H9 (cell line): Measurements from ENCODE around the gene HOXB6. TPM values are rescaled to one million over a fixed set of nuclear protein-coding genes. Genes with fewer than 3 reads are reported as not detected.

Source experiments
- DNase-seq: peaks from one replicate; pipeline ENCODE4 v3.0.0-alpha.2; 2017
- H2AFZ ChIP-seq: one replicate; pipeline ENCODE4 v1.6.1; 2013; ENCODE audit warnings: mild to moderate bottlenecking, low read length, control low read depth, moderate library complexity
- H2AK5ac ChIP-seq: 2 replicates; pipeline ENCODE4 v1.6.1; 2013; ENCODE audit warnings: low read length, control low read depth, mixed read lengths; ENCODE audit not compliant: insufficient read length
- H2BK120ac ChIP-seq: one replicate; pipeline ENCODE4 v1.6.1; 2013; ENCODE audit warnings: low read depth, mild to moderate bottlenecking, low read length, control low read depth, inconsistent platforms; ENCODE audit not compliant: poor library complexity, severe bottlenecking
- H2BK12ac ChIP-seq: 2 replicates; pipeline ENCODE4 v1.6.1; 2013; ENCODE audit warnings: low read length, control low read depth, mixed read lengths, low read depth; ENCODE audit not compliant: insufficient read length
- H2BK15ac ChIP-seq: 2 replicates; pipeline ENCODE4 v1.6.1; 2013; ENCODE audit warnings: low read depth, low read length, control low read depth
- H2BK20ac ChIP-seq: one replicate; pipeline ENCODE4 v1.6.1; 2013; ENCODE audit warnings: low read depth, mild to moderate bottlenecking, low read length, control low read depth, inconsistent platforms; ENCODE audit not compliant: poor library complexity, severe bottlenecking
- H2BK5ac ChIP-seq: 2 replicates; pipeline ENCODE4 v1.6.1; 2013; ENCODE audit warnings: low read length, control low read depth, mixed read lengths; ENCODE audit not compliant: insufficient read length
- H3K14ac ChIP-seq: 2 replicates; pipeline ENCODE4 v1.6.1; 2013; ENCODE audit warnings: low read length, control low read depth; ENCODE audit not compliant: insufficient read depth
- H3K18ac ChIP-seq: 2 replicates; pipeline ENCODE4 v1.6.1; 2013; ENCODE audit warnings: low read depth, mild to moderate bottlenecking, mixed read lengths, low read length, control low read depth; ENCODE audit not compliant: insufficient read length
- H3K23ac ChIP-seq: 2 replicates; pipeline ENCODE4 v1.6.1; 2013; ENCODE audit warnings: low read length, control low read depth, mixed read lengths, low read depth; ENCODE audit not compliant: insufficient read length
- H3K23me2 ChIP-seq: 2 replicates; pipeline ENCODE4 v1.6.1; 2013; ENCODE audit warnings: low read depth, mild to moderate bottlenecking, mixed read lengths, low read length, control low read depth; ENCODE audit not compliant: insufficient read length, poor library complexity, severe bottlenecking
- H3K27ac ChIP-seq: 2 replicates; pipeline ENCODE4 v1.5.1; 2013; ENCODE audit warnings: low read length, control low read depth, mixed read lengths, low read depth; ENCODE audit not compliant: insufficient read length
- H3K27me3 ChIP-seq: 2 replicates; pipeline ENCODE4 v1.6.1; 2013; ENCODE audit warnings: low read length, control low read depth, inconsistent platforms; ENCODE audit not compliant: insufficient read depth
- H3K4ac ChIP-seq: 2 replicates; pipeline ENCODE4 v1.6.1; 2013; ENCODE audit warnings: low read depth, mild to moderate bottlenecking, control low read depth, inconsistent platforms, low read length, moderate library complexity
- H3K4me1 ChIP-seq: 2 replicates; pipeline ENCODE4 v1.6.1; 2013; ENCODE audit warnings: low read length, control low read depth, inconsistent platforms; ENCODE audit not compliant: insufficient read depth
- H3K4me2 ChIP-seq: 2 replicates; pipeline ENCODE4 v1.6.1; 2013; ENCODE audit warnings: low read length, control low read depth, mixed read lengths; ENCODE audit not compliant: insufficient read length, insufficient read depth
- H3K56ac ChIP-seq: 2 replicates; pipeline ENCODE4 v1.6.1; 2013; ENCODE audit warnings: low read depth, mild to moderate bottlenecking, mixed read lengths, low read length, control low read depth; ENCODE audit not compliant: insufficient read length
- H3K79me1 ChIP-seq: 2 replicates; pipeline ENCODE4 v1.6.1; 2013; ENCODE audit warnings: low read depth, mild to moderate bottlenecking, moderate library complexity, low read length, control low read depth, inconsistent platforms; ENCODE audit not compliant: insufficient read depth, poor library complexity, severe bottlenecking
- H3K79me2 ChIP-seq: 2 replicates; pipeline ENCODE4 v1.6.1; 2013; ENCODE audit warnings: low read length, control low read depth, inconsistent platforms; ENCODE audit not compliant: insufficient read depth
- H3K9ac ChIP-seq: 2 replicates; pipeline ENCODE4 v1.6.1; 2013; ENCODE audit warnings: low read length, control low read depth, mixed read lengths; ENCODE audit not compliant: insufficient read length; ENCODE audit errors: extremely low read depth
- H3K9me3 ChIP-seq: one replicate; pipeline ENCODE4 v1.6.1; 2013; ENCODE audit warnings: low read depth, low read length, inconsistent platforms; ENCODE audit not compliant: control insufficient read depth
- H3T11ph ChIP-seq: one replicate; pipeline ENCODE4 v1.6.1; 2013; ENCODE audit warnings: mild to moderate bottlenecking, low read length, control low read depth, inconsistent platforms
- H4K20me1 ChIP-seq: one replicate; pipeline ENCODE4 v1.6.1; 2013; ENCODE audit not compliant: control insufficient read depth, insufficient read length, insufficient read depth
- H4K5ac ChIP-seq: 2 replicates; pipeline ENCODE4 v1.6.1; 2013; ENCODE audit warnings: low read depth, mild to moderate bottlenecking, mixed read lengths, low read length, control low read depth; ENCODE audit not compliant: insufficient read length
- H4K8ac ChIP-seq: replicated peaks from 2 replicates; pipeline ENCODE4 v1.6.1; 2013; ENCODE audit warnings: low read length, control low read depth, mixed read lengths, low read depth; ENCODE audit not compliant: insufficient read length
- H4K91ac ChIP-seq: 2 replicates; pipeline ENCODE4 v1.6.1; 2013; ENCODE audit warnings: low read depth, mild to moderate bottlenecking, moderate library complexity, mixed read lengths, low read length, control low read depth; ENCODE audit not compliant: insufficient read length
- H3K27ac Mint-ChIP-seq, 3 experiments: 2 replicates in 2 of 3; 3 replicates in 1 of 3; pipeline ENCODE4 v1.8.0; 2020 to 2021; ENCODE audit warnings: mixed read lengths in 3 of 3, mild to moderate bottlenecking in 1 of 3, moderate library complexity in 1 of 3
- H3K27me3 Mint-ChIP-seq: 2 replicates; pipeline ENCODE4 v1.8.0; 2021; ENCODE audit warnings: low read depth, mild to moderate bottlenecking, moderate library complexity, mixed read lengths
- H3K36me3 Mint-ChIP-seq, 3 experiments: 2 replicates in 2 of 3; 3 replicates in 1 of 3; pipeline ENCODE4 v1.8.0; 2020 to 2021; ENCODE audit warnings: low read depth in 3 of 3, mixed read lengths in 3 of 3; ENCODE audit not compliant: insufficient read depth in 1 of 3
- H3K4me1 Mint-ChIP-seq, 2 experiments: 2 replicates each; pipeline ENCODE4 v1.8.0; 2020; ENCODE audit warnings: mixed read lengths in 2 of 2
- H3K4me3 Mint-ChIP-seq, 2 experiments: 2 replicates in 1 of 2; 3 replicates in 1 of 2; pipeline ENCODE4 v1.8.0; 2020 to 2021; ENCODE audit warnings: mild to moderate bottlenecking in 2 of 2, mixed read lengths in 2 of 2, moderate library complexity in 1 of 2
- H3K9me3 Mint-ChIP-seq, 2 experiments: 2 replicates in 1 of 2; 3 replicates in 1 of 2; pipeline ENCODE4 v1.8.0; 2020; ENCODE audit warnings: mild to moderate bottlenecking in 2 of 2, mixed read lengths in 2 of 2, moderate library complexity in 1 of 2
- CTCF ChIP-seq: fragments of 200-600 bp; sonication (generic); conservative IDR thresholded peaks from 3 replicates; pipeline ENCODE4 v1.8.0; 2021; ENCODE audit warnings: antibody characterized with exemption, mild to moderate bottlenecking
- WGBS: extraction: QIAGEN DNeasy Blood & Tissue Kit; methylation state at CpG from one replicate; pipeline ENCODE4 v1.1.7; 2013; ENCODE audit warnings: missing lambda C conversion rate, low lambda C conversion rate, mixed read lengths; ENCODE audit not compliant: insufficient read length; ENCODE audit errors: extremely low coverage; 5-methylcytosine and 5-hydroxymethylcytosine counted together
- total RNA-seq: library from RNA; stranded (reverse); gene quantifications from 2 replicates; pipeline ENCODE4 v1.2.1, GENCODE V29; 2021

HOXB6 gene
- total RNA-seq, 1 experiment from 2014 or later, result not detected

- H3K9ac ChIP-seq, result no peak overlapping the region
- no peak overlapping the region for H2BK120ac ChIP-seq
- H3K14ac ChIP-seq, result no peak overlapping the region
- H3K4me1 ChIP-seq, result no peaks in the 10 kb centered on the region
- no CpG with 5 or more reads among the region's 80 CpGs for WGBS
- H3K9me3 Mint-ChIP-seq, result peaks cover 3 to 12% of the 10 kb centered on the region in 2 experiments; a peak in 3 of 5 replicates
- H3K4me3 Mint-ChIP-seq, result peak overlapping the region; percentile 22 to 78; a peak in 4 of 5 replicates
- peaks cover 100% of the 10 kb centered on the region for H3K27me3 Mint-ChIP-seq
- no peak overlapping the region for H3K18ac ChIP-seq
- H3K4me1 Mint-ChIP-seq, result peaks cover 12 to 19% of the 10 kb centered on the region in 2 experiments
- H4K91ac ChIP-seq, result no peak overlapping the region
- no peak overlapping the region for H2BK20ac ChIP-seq
- H2BK15ac ChIP-seq, result no peak overlapping the region
- H3K56ac ChIP-seq, result no peak overlapping the region
- H2AK5ac ChIP-seq, result no peak overlapping the region
- no peaks in the 10 kb centered on the region for H4K20me1 ChIP-seq
- H3K23ac ChIP-seq, result no peak overlapping the region
- H2BK12ac ChIP-seq, result no peak overlapping the region
- no peak overlapping the region for H2AFZ ChIP-seq
- peak overlapping the region; percentile 51 for H3K4me2 ChIP-seq
- H3K79me1 ChIP-seq, result no peaks in the 10 kb centered on the region
- H4K8ac ChIP-seq, result no peak overlapping the region
- H3K27ac ChIP-seq, result no peak overlapping the region
- no peaks in the 10 kb centered on the region for H3K9me3 ChIP-seq
- H3K36me3 Mint-ChIP-seq, result no peaks in the 10 kb centered on the region; a peak in 1 of 7 replicates
- peaks cover 8% of the 10 kb centered on the region for H3K23me2 ChIP-seq
- peaks cover 79% of the 10 kb centered on the region for H3K27me3 ChIP-seq
- H2BK5ac ChIP-seq, result no peak overlapping the region
- peak; percentile 74 for DNase-seq
- no peak for TF ChIP-seq CTCF
- no peak overlapping the region for H3K4ac ChIP-seq
- no peaks in the 10 kb centered on the region for H3K79me2 ChIP-seq
- no peak overlapping the region for H3K27ac Mint-ChIP-seq
- no peak overlapping the region for H4K5ac ChIP-seq
- no peak overlapping the region for H3T11ph ChIP-seq
Observed at GRCh38 chr17:48646183-48647102, 41.7 kb upstream of the HOXB6 start.
